VCaP (cell line): ENCODE data around the gene DLG2.

ENCODE experiments used
- H3K27ac ChIP-seq: fragments of 450-650 bp; 2 replicates; pipeline ENCODE4 v1.5.1; 2017
- CTCF ChIP-seq: fragments of 450-650 bp; conservative IDR thresholded peaks from 2 replicates; pipeline ENCODE4 v1.5.1; 2017; ENCODE audit warnings: mild to moderate bottlenecking, moderate library complexity

Gene DLG2

GRCh38 chr11:84273541-84273940 is 1353.6 kb downstream of the DLG2 start:
- no peak overlapping the region for H3K27ac ChIP-seq
- no peak for TF ChIP-seq CTCF

- H3K27ac ChIP-seq: no peak overlapping the region
- no peak for TF ChIP-seq CTCF
Observed at GRCh38 chr11:84270466-84270865, 1356.7 kb downstream of the DLG2 start.

- no peak for TF ChIP-seq CTCF
- no peak overlapping the region for H3K27ac ChIP-seq
Observed at GRCh38 chr11:84264066-84264465, 1363.1 kb downstream of the DLG2 start.

GRCh38 chr11:84261707-84262106 is 1365.4 kb downstream of the DLG2 start:
- TF ChIP-seq CTCF: no peak; the same call in 1 of the 2 replicates
- no peak overlapping the region for H3K27ac ChIP-seq

GRCh38 chr11:84260862-84261261 is 1366.3 kb downstream of the DLG2 start:
- no peak for TF ChIP-seq CTCF
- H3K27ac ChIP-seq: no peak overlapping the region

- TF ChIP-seq CTCF: no peak
- no peak overlapping the region for H3K27ac ChIP-seq
Observed at GRCh38 chr11:84256618-84257017, 1370.5 kb downstream of the DLG2 start.

GRCh38 chr11:84255483-84255882 is 1371.7 kb downstream of the DLG2 start:
- H3K27ac ChIP-seq: no peak overlapping the region
- no peak for TF ChIP-seq CTCF
